ENCODE data around the gene LINGO4. TPM values are rescaled to one million over a fixed set of nuclear protein-coding genes. Genes with fewer than 3 reads are reported as not detected.

The LINGO4 gene
- total RNA-seq, 1 experiment from 2014 or later = not detected

DNA sequence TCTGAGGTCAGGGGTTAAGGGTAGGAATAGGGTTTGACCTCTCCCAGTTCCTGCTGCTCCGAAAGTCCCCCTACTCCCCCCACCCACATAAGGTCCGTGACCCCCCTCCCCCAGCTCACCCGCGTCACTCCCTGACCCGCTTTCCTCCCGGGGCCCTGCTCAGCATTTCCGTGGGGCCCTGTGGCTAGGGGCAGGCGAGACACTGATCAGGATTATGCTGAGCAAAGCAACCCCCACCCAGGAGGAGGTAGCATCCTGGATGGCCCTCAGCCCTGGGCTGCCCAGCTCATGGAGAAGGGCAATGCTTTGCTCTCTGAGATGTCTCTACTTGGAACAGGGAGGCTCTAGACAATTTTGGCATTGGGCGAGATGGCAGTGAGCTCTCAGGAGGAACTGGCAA, 22.6 kb upstream of the LINGO4 start:
- no peaks in the 10 kb centered on the region for H3K4me1 ChIP-seq (ENCODE audit: insufficient read depth, low read length, poor library complexity, severe bottlenecking)
- no peaks in the 10 kb centered on the region for H3K27me3 ChIP-seq (replicated peaks; ENCODE audit: insufficient read depth, low read depth, low read length, poor library complexity)
- no peaks in the 10 kb centered on the region for H3K9me3 ChIP-seq (ENCODE audit: low read depth, low read length, poor library complexity, severe bottlenecking)
- ChIA-PET CTCF (no interaction called here), POLR2A (ENCODE audit: low non-redundant PET) (no interaction called here)
- no peak overlapping the region for H3K4me3 ChIP-seq (ENCODE audit: low read depth, low read length, poor library complexity, severe bottlenecking)
- intact Hi-C loops (cut with micrococcal nuclease; ENCODE audit: unreplicated experiment) = no loop called here
- H3K27ac ChIP-seq (ENCODE audit: low read depth, low read length, poor library complexity, severe bottlenecking) = no peak overlapping the region
- no peak for TF ChIP-seq EZH2 (IDR thresholded peaks at IDR 0.05; ENCODE audit: borderline replicate concordance, low read depth, low read length, poor library complexity, severe bottlenecking)
- TF ChIP-seq, protein P1, sequence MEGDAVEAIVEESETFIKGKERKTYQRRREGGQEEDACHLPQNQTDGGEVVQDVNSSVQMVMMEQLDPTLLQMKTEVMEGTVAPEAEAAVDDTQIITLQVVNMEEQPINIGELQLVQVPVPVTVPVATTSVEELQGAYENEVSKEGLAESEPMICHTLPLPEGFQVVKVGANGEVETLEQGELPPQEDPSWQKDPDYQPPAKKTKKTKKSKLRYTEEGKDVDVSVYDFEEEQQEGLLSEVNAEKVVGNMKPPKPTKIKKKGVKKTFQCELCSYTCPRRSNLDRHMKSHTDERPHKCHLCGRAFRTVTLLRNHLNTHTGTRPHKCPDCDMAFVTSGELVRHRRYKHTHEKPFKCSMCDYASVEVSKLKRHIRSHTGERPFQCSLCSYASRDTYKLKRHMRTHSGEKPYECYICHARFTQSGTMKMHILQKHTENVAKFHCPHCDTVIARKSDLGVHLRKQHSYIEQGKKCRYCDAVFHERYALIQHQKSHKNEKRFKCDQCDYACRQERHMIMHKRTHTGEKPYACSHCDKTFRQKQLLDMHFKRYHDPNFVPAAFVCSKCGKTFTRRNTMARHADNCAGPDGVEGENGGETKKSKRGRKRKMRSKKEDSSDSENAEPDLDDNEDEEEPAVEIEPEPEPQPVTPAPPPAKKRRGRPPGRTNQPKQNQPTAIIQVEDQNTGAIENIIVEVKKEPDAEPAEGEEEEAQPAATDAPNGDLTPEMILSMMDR (conservative IDR thresholded peaks at IDR 0.05; ENCODE audit: low read depth, low read length) = no peak
- no peak for DNase-seq (ENCODE audit: low spot score)
- no TSS peak for BruUV-seq (replicated peaks)
- H3K36me3 ChIP-seq (ENCODE audit: insufficient read depth, low read length, poor library complexity, severe bottlenecking) = no peaks in the 10 kb centered on the region

DNA sequence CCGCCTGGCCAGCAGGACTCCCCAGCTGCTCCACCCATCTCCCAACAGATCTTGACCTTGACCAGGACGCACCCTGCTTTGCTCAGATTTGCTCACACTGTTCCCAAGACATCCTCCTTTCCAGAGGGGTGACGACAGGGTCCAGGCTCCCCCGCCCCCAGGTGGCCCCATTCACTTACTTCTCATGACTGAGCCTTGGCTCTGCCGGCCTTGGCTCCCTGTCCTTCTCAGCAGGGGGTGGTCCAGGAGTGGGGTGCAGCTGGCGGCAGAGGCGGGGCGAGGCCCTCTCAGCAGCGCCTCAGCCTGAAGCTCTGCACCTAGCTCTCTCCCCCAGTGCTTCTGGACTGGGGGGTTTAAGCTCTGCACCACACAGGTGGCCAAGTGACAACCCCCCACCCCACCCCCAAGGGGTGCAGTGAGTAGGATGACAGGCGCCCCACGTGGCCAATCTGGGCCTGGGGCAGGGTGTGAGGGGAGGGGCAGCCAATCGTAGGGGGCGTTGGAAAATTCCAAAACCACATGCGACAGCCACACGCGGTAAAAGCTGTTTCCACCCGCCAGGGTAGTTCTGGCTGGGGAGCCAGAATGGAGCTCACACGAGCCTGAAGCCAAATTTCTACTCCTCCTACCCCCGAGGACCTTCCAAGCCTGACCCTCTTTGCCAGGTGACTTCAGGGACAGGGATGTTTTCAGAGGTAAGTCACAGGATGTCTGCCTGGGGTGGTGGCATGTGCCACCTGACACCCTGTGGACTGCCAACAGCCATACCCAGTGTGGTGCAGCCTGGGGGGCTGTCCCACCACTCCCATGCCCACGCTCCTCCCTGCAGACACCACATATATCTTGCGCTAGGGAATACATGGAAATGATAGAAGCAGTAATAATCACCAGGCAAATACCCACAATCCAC, 20.8 kb upstream of the LINGO4 start:
- TF ChIP-seq EZH2 (IDR thresholded peaks at IDR 0.05; ENCODE audit: borderline replicate concordance, low read depth, low read length, poor library complexity, severe bottlenecking) = no peak
- TF ChIP-seq, protein P1 (conservative IDR thresholded peaks at IDR 0.05; ENCODE audit: low read depth, low read length) = no peak
- ChIA-PET CTCF (interaction anchor here (0.6 kb wide), 1 partner anchor 10 kb away, joined by 4 read pairs; no protein-coding TSS in a partner anchor), POLR2A (ENCODE audit: low non-redundant PET) (no interaction called here)
- no peak for DNase-seq (ENCODE audit: low spot score)
- BruUV-seq (replicated peaks) = no TSS peak
- intact Hi-C loops (cut with micrococcal nuclease; ENCODE audit: unreplicated experiment) = no loop called here
- no peaks in the 10 kb centered on the region for H3K27me3 ChIP-seq (replicated peaks; ENCODE audit: insufficient read depth, low read depth, low read length, poor library complexity)
- no peaks in the 10 kb centered on the region for H3K9me3 ChIP-seq (ENCODE audit: low read depth, low read length, poor library complexity, severe bottlenecking)
- no peak overlapping the region for H3K27ac ChIP-seq (ENCODE audit: low read depth, low read length, poor library complexity, severe bottlenecking)
- no peaks in the 10 kb centered on the region for H3K4me1 ChIP-seq (ENCODE audit: insufficient read depth, low read length, poor library complexity, severe bottlenecking)
- H3K4me3 ChIP-seq (ENCODE audit: low read depth, low read length, poor library complexity, severe bottlenecking) = no peak overlapping the region
- H3K36me3 ChIP-seq (ENCODE audit: insufficient read depth, low read length, poor library complexity, severe bottlenecking) = no peaks in the 10 kb centered on the region

DNA sequence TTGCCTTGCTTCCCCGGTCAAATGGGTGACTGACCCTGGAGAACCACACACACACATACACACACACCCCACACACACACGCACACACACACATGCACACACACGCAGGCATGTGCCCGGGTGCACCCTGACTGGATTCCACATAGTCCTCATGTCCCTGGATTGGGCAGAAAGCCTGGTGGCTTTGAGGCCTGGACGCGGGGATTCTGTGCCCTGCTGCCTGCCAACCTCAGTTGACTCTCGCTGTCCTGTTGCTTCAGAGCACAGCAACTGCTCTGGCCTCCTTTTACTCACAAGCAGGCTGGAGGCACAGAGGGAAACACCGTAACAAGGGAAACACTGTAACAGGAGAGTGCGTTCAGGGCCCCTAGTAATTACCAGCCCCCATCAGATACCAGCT, 20.0 kb upstream of the LINGO4 start:
- intact Hi-C loops (cut with micrococcal nuclease; ENCODE audit: unreplicated experiment) = no loop called here
- CTCF ChIA-PET = no interaction called here
- POLR2A ChIA-PET (ENCODE audit: low non-redundant PET) = no interaction called here
- Histone ChIP-seq H3K27ac (ENCODE audit: low read depth, low read length, poor library complexity, severe bottlenecking) (no peak overlapping the region), H3K27me3 (replicated peaks; ENCODE audit: insufficient read depth, low read depth, low read length, poor library complexity) (no peaks in the 10 kb centered on the region), H3K4me3 (ENCODE audit: low read depth, low read length, poor library complexity, severe bottlenecking) (no peak overlapping the region), H3K4me1 (ENCODE audit: insufficient read depth, low read length, poor library complexity, severe bottlenecking) (no peaks in the 10 kb centered on the region), H3K9me3 (ENCODE audit: low read depth, low read length, poor library complexity, severe bottlenecking) (no peaks in the 10 kb centered on the region), H3K36me3 (ENCODE audit: insufficient read depth, low read length, poor library complexity, severe bottlenecking) (no peaks in the 10 kb centered on the region)
- BruUV-seq (replicated peaks) = no TSS peak
- no peak for TF ChIP-seq EZH2 (IDR thresholded peaks at IDR 0.05; ENCODE audit: borderline replicate concordance, low read depth, low read length, poor library complexity, severe bottlenecking)
- TF ChIP-seq, protein P1 (conservative IDR thresholded peaks at IDR 0.05; ENCODE audit: low read depth, low read length) = no peak
- DNase-seq (ENCODE audit: low spot score) = no peak
